LNCAP (cell line): ENCODE results near the gene CCNJL.

Source experiments
- CTCF ChIP-seq: fragments of 450-650 bp; IDR thresholded peaks from 2 replicates; pipeline ENCODE4 v1.5.1; 2017; ENCODE audit warnings: mild to moderate bottlenecking

The CCNJL gene, protein sequence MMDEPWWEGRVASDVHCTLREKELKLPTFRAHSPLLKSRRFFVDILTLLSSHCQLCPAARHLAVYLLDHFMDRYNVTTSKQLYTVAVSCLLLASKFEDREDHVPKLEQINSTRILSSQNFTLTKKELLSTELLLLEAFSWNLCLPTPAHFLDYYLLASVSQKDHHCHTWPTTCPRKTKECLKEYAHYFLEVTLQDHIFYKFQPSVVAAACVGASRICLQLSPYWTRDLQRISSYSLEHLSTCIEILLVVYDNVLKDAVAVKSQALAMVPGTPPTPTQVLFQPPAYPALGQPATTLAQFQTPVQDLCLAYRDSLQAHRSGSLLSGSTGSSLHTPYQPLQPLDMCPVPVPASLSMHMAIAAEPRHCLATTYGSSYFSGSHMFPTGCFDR

DNA sequence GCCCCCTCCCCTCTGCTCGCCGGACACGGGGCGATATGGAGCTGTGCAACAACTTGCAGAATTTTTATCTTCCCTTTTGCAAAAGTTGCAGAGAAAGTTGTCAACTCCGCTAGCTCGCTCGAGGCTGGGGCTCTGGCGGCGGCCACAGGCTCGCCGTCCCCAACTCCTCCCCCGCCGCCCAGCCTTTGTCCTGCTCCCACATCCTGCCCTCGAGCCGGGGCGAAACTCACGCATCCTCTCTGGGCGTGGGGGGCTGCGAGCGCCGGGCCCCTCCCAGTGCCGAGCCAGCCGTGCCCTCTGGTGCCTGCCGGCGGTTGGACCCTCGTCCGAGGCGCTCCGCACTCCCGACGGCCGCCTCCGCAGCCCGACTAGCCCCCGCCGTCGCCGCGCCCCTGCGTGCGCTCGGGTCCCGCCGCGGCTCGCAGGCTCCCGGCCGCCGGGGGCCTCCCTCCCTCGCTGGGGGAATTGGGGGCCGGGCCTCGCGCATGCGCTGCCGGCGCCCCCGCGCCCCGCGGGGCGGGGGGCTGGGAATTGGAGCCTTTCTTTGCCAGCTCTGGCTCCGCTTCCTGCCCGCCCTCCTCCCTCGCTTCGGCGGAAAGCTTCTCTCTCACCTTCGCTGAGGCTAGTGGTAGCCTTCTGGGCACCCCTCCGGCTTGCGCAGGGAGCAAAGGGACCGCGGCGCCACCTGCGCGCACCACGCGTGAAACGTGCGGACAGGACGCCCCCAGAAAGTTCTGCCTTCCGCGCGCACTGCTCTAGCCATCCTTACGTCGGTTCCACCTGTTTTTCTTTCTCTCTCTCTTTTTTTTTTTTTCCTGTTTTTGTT is at the start of gene CCNJL:
TSS of gene CCNJL (minus strand) at position 431 of the 826 bp plus-strand sequence. CDS start 641 bp downstream, outside the sequence.
- TF ChIP-seq CTCF: no peak

DNA sequence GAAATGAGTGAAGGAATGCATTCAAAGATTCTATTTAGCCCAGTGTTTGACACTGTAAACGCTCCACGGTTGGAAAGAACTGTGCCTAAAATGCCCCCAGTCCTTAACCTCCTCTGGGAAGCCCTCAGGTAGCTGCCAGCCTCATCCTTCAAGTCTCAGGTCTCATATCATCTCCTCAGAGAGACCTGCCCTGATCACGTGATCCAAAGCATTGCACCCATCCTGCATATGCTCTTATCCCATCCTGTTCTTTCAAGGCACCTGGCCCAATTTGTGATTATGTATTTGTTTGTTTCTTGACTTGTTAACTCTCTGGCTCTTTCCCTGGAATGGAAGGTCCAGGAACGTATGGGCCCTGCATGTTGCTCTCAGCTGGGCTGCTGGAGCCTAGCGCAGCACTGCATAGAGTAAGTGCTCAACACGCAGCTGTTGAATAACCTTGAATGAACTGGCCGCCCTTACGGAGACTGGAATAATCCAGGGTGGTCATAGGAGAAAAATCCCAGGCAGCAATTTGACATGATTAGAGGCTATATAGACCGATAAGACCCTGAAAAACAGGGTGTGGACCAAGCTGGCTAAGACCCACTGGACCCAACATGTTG is 49.4 kb upstream of the CCNJL start:
- TF ChIP-seq CTCF: no peak

DNA sequence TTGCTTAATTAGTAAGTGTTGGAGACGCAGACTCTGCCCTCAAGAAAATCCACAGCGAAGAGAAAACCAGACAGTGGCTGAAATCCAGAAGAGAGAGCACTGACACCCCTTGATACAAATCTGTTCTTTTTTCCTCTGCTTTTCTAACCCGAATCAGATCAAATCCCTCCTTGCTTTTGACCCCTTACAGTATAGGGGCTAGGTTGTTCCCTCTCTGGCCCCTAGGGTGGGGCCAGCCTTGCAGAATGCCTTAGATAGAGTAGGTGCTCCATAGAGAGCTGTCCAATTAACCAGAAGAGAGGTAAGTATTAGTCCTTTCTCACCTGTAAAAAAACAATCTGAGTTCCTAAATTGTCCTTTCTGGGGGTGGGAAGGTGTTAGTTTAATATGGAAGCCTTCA is 47.9 kb upstream of the CCNJL start:
- no peak for TF ChIP-seq CTCF

DNA sequence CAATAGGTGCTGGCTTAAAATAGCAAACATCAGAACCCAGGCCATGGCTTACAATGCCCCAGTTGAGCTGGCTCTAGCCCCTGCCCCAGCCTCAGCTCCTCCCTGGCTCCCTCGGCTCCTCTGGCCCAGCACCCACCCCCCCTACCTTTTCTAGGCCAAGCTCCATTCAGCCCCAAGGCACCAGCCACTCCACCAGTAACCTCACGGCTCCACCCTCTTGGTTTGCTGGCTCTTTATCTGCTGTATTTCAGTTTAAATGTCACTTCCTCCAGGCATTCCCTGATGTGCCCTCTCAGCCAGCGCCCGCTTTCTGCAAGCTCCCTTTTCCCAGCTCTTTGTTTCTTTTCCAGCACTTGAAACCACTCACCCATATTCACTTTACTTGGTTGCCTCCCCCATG is 47.5 kb upstream of the CCNJL start:
- no peak for TF ChIP-seq CTCF

DNA sequence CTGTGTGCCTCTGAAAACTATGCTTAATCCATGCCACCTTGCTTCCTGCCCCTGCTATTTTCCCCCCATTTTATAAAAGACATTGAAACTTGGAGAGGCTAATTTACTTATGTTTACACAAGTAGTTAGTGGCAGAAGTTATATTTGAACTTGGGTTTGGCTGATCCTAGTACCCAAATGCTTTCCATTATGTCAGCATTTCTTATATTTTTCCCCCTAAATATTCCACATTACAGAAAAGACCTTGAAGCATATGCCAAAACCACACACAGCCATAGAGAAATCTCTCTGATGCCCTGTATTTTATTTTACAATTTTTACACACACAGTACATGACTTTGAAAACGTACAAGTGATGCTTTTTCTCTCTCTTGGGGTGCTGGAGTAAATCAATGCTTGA is 46.9 kb upstream of the CCNJL start:
- TF ChIP-seq CTCF: no peak

GRCh38 chr5:160357861-160358411 is 45.6 kb upstream of the CCNJL start:
- no peak for TF ChIP-seq CTCF

DNA sequence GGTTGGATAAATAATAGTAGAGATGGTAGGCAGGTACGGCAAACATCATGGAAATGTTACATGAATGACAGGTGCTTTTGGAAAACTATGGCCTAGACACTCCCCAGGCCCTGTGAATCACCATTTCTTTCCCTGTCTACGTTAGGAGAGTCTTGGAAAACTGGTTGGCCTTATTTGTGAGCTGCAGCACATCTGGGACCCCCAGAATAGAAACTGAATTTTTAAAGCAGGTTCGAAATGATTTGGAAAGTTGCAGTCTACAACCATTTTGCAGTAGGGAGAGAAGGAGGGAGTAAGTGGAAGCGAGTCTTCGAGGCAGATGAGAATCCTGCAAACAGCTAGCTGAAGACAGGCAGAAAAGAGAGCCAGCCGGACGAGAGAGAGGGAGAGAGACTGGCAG is 45.0 kb upstream of the CCNJL start:
- TF ChIP-seq CTCF: no peak
